Adipocyte (in vitro differentiated cells): ENCODE results near the gene SMIM44.

Experiments used
- DNase-seq: peaks from one replicate; pipeline ENCODE4 v3.0.0-alpha.2; 2015; ENCODE audit warnings: low read depth
- H3K27me3 ChIP-seq: replicated peaks from 2 replicates; pipeline ENCODE4 v1.7.0; 2013; ENCODE audit warnings: mild to moderate bottlenecking, low read length, moderate library complexity; ENCODE audit not compliant: control insufficient read depth, insufficient read depth
- H3K36me3 ChIP-seq: 2 replicates; pipeline ENCODE4 v1.7.0; 2013; ENCODE audit warnings: low read length, mild to moderate bottlenecking, moderate library complexity; ENCODE audit not compliant: control insufficient read depth, insufficient read depth, severe bottlenecking
- H3K4me1 ChIP-seq: 2 replicates; pipeline ENCODE4 v1.7.0; 2013; ENCODE audit warnings: mild to moderate bottlenecking, low read length, moderate library complexity; ENCODE audit not compliant: control insufficient read depth, insufficient read depth
- H3K4me3 ChIP-seq: 2 replicates; pipeline ENCODE4 v1.7.0; 2013; ENCODE audit warnings: mild to moderate bottlenecking, low read length, moderate library complexity
- H3K9ac ChIP-seq: 2 replicates; pipeline ENCODE4 v1.7.0; 2013; ENCODE audit warnings: mild to moderate bottlenecking, low read length, moderate library complexity
- H3K9me3 ChIP-seq: 2 replicates; pipeline ENCODE4 v1.7.0; 2013; ENCODE audit warnings: mild to moderate bottlenecking, low read length, moderate library complexity; ENCODE audit not compliant: control insufficient read depth

SMIM44 gene

DNA sequence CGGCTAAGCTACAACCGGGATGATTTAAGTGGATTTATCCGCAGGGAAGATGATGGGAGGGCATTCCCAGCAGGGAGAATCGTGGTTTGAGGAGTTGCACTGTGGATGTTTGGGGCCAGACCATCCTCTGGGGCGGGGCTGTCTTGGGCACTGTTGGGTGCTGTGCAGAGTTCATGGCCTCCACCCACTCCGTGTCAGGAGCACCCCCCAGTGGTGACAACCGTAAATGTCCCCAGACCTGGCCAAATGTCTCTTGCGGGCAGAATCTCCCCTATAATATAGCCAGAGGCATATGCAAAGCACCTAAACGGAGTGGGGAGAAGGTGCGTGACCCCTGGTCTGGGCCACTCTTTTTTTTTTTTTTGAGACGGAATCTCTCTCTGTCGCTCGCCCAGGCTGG is 43.2 kb downstream of the SMIM44 start:
- no peak overlapping the region for H3K4me3 ChIP-seq
- H3K36me3 ChIP-seq, result peaks cover 67% of the 10 kb centered on the region
- DNase-seq, result peak; percentile 37
- H3K9ac ChIP-seq, result no peak overlapping the region
- no peaks in the 10 kb centered on the region for H3K27me3 ChIP-seq
- peaks cover 5% of the 10 kb centered on the region for H3K4me1 ChIP-seq
- H3K9me3 ChIP-seq, result no peaks in the 10 kb centered on the region

DNA sequence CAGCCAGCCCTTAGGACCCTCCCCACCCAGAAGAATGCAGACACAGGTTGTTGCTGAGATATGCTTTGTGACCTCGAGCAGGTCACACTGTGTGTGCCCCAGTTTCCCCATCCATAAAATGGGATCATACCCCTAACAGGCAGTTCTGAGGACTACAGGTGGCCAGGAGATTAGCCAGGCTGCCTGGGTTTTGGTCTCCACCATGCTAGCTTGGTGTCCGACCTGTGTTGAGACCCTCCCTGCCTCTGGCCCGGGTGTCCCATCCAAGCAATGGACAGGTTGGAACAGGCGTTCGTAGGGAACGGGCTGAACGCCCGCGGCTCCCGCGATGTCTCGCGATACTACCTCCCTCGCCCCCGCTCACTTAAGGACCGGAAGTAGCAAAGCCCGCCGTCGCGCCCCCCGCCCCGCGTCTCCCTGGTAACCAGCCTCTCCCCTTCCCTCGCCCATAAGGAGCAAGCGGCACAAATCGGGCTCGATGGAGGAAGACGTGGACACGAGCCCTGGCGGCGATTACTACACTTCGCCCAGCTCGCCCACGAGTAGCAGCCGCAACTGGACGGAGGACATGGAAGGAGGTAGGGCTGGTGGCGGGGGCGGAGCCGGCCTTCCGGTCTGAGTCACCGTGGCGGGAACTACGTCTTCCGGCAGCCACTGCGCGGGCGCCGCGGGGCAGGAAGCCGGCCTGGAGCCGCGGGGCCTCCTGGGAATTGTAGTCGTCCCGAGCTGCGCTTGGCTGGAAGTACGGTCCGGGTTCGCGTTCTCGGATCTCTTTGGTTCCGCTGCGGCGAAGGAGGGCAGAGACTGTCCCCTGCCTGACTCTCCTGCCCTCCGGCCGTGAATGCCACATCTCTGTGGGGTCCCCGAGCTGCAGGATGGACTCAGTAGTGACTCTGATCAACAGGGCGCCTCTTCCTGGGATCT is 48.3 kb downstream of the SMIM44 start:
- Histone ChIP-seq H3K4me1 (peaks cover 30% of the 10 kb centered on the region), H3K9me3 (no peaks in the 10 kb centered on the region), H3K36me3 (peaks cover 63% of the 10 kb centered on the region), H3K27me3 (no peaks in the 10 kb centered on the region), H3K4me3 (peak overlapping the region; percentile 72), H3K9ac (peak overlapping the region; percentile 84)
- peak; percentile 98 for DNase-seq

DNA sequence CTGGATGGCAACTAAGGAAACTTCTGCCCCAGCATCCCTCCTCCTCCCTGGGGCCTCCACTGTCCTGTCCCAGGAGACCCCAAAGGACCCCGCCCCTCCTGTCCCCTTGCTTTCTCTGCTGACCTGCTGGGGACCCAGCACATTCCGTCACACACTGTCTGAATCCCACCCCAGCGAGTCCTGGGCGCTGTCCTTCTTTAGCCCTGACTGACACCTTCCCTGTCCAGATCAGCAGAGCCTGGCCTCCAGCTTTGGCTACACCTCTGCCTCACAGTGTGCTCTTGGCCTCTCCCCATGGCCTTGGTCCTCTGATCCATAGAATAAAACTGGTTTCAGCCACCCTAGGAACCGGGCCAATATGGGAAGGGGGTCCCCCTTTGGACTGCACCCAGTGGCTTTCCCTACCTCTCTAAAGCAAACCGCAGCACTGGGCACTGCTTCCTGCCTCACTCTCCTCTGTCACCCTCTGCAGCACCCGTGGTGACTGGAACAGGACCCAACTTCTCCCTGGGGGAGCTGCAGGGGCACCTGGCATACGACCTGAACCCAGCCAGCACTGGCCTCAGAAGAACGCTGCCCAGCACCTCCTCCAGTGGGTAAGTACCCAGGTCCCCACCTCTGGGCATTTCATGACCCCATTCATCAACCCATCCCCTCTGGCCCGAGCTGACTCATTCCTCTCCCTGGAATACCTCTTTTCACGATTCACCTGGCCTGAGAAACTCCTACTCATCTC is 49.3 kb downstream of the SMIM44 start:
- DNase-seq, result no peak
- H3K9ac ChIP-seq, result peak overlapping the region; percentile 84
- no peaks in the 10 kb centered on the region for H3K27me3 ChIP-seq
- peaks cover 60% of the 10 kb centered on the region for H3K36me3 ChIP-seq
- H3K9me3 ChIP-seq, result no peaks in the 10 kb centered on the region
- peaks cover 35% of the 10 kb centered on the region for H3K4me1 ChIP-seq
- H3K4me3 ChIP-seq, result no peak overlapping the region

DNA sequence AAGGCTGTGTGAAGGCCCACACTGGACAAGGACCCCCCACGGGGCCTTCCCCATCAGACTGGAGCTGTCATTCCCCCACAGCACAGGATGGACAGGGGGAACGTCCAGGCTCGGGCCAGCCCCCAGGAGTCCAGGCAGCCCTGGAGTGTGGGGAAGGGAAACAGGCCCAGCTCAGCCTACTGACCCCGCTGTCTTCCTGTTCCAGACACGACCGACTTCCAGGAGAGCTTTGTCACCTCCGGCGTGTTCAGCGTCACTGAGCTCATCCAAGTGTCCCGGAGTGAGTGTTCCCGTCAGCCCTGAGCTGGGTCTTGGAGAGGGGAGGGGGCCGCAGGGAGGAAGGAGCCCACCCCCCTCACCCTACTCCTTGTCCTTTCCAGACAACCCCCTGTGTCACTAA is 49.9 kb downstream of the SMIM44 start:
- peaks cover 42% of the 10 kb centered on the region for H3K4me1 ChIP-seq
- no peak overlapping the region for H3K4me3 ChIP-seq
- H3K27me3 ChIP-seq, result no peaks in the 10 kb centered on the region
- no peak for DNase-seq
- peaks cover 54% of the 10 kb centered on the region for H3K36me3 ChIP-seq
- no peaks in the 10 kb centered on the region for H3K9me3 ChIP-seq
- no peak overlapping the region for H3K9ac ChIP-seq
